Hepatocyte (in vitro differentiated cells): Measurements from ENCODE around the gene NUP62.

Experiments used
- CTCF ChIP-seq: fragments of 200-600 bp; sonication (generic); IDR thresholded peaks from 2 replicates; pipeline ENCODE4 v1.5.1; 2016; ENCODE audit warnings: antibody characterized with exemption, mild to moderate bottlenecking; ENCODE audit not compliant: poor library complexity
- EZH2phosphoT487 ChIP-seq: fragments of 200-600 bp; sonication (generic); IDR thresholded peaks from one replicate; pipeline ENCODE4 v1.6.1; 2018; ENCODE audit warnings: antibody characterized with exemption, mild to moderate bottlenecking, low read depth, moderate library complexity; ENCODE audit not compliant: unreplicated experiment, severe bottlenecking

- TF ChIP-seq CTCF: no peak
- no peak for TF ChIP-seq EZH2phosphoT487
These were observed 57.8 kb downstream of the NUP62 start for GRCh38 chr19:49871349-49871985.
